Fibroblast of gingiva (primary cell): Measurements from ENCODE around the gene FLT4.

Experiments
- DNase-seq: peaks from one replicate; pipeline ENCODE4 v3.0.0-alpha.2; 2011; ENCODE audit warnings: low read depth

Gene FLT4

GRCh38 chr5:180626661-180627385 lies 22.6 kb downstream of the FLT4 start:
- DNase-seq: no peak

DNA sequence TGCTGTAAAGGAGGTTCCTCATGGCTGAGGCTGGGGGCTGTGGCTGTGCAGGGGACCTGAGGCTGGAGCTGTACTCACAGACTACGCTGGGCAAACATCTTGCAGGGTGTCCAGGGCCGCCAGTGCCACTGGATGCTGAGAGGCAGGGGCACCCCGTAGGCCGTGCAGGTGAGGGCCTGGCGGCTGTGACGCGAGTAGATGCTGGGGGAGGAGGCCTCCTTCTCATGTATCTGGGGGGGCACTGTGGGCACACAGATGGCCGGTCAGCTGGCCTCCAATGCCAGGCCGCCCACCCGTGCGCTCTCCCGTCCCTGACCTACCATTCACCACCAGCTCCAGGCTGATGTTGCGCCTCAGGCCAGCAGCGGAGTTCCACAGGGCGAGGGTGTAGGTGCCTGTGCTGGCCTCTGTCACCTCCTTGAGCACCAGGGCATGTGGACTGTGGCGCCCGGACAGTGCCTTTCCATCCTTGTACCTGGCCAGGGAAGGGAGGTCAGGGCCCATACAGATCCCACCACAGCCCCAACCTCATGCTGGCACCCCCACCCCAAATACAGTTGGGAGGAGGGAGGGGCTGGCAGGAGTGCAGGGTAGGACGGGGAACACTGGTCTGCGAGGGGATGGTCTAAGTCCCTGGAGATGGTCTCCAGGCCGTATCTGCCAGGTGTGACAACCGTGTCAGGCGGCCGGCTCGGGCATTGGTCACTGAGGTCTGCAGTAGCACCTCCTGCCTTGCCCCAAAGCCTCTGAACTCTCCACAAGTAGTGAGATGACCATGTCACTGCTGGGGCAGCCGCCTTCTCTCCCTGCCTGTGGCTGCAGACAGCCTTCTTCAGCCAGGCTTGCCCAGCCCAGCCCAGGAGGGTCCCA lies 23.4 kb downstream of the FLT4 start:
- no peak for DNase-seq

- no peak for DNase-seq
Observed at GRCh38 chr5:180625125-180625790, 24.1 kb downstream of the FLT4 start.

DNA sequence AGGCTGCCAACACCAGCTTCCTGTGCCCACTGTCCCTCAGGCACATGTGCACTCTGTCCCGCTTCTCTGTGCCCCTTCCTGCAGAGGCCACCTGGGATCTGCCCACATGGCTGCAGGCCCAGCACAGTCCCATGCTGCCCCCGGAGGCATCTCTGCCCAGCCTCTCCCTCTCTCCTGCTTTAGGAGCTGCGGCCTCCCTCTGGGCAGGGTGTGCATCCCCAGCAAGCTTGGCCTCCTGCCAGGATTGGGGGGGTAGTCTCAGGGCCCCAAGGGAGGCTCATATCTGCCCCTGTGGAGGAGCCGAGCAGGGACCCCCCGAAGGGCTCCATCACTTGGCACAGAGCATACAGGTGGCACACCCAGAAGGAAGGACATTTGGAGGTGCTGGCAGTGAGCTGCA lies 24.8 kb downstream of the FLT4 start:
- DNase-seq: no peak

GRCh38 chr5:180623844-180624243 lies 25.6 kb downstream of the FLT4 start:
- DNase-seq: no peak

DNA sequence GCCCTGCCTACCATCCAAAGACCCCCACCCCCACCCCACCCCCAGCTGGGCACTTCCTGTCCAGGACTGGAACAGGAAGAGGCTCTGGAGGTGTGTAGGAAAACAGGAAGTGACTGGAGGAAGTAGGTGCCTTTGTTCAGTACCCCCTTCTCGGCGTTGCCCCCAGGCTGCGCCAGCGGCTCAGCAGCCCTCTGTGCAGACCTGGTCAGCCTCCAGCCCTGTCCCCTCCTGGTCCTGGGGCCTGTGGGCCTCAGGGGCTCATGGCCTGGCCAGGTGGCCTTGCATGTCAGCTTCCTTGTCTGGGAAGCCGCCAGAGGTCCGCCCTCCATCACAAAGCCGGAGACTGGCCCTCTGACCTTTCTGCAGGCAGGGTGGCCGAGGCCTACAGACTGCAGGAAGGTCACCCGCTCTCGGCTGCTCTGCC lies 26.0 kb downstream of the FLT4 start:
- DNase-seq: no peak

DNA sequence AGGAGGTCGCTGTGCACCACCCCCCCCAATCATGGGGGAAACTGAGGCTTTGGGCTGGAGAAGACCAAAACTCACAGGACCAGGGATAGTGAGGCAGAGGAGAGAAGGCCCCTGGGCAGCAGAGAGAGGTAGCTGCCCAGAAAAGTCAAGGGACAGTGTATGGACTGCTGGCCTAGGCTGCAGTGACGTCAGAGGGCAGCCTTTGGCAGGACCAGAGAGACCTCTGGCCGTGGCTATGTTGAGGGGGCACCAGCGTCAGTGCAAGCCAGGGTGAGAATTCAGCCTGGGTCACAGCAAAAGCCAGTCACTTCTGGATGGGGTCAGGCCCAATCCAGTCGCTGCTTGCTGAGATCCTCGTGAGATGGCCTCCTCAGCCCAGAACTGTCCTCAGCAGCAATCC lies 26.5 kb downstream of the FLT4 start:
- DNase-seq: no peak

DNA sequence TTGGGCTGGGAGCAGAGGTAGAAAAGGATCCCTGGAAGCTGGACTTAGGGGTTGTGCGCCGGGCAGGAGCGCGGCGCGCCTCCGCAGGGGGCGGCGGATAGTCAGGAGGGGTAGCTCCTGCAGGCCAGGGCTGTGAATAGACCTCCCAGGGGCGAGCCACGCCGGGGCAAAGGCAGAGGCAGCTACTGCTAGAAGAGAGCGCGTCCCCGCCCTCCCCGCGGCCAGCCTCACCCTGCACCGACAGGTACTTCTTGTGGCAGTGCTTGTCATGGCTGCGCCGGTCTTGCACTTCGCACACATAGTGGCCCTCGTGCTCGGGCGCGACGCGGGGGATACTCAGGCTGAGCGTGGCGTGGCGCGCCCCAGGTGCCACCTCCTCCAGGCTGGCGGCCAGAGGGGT lies 28.1 kb downstream of the FLT4 start:
- no peak for DNase-seq

DNA sequence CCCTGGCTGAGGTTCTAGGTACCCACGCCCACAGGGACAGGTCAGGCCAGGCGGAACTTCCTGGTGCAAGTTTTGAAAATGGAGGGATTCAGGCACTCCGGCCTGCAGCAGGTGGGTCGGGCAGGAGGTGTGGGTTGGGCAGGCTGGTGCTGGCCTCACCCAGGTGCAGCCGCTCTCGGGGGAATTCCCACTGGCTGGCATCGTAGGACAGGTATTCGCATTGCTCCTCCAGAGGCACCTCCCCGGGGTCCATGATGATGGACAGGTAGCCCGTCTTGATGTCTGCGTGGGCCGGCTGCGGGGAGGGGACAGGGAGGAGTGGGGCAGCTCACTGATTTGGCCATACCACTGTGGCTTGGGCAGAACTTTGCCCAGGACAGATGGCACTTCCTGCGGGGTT lies 29.4 kb downstream of the FLT4 start:
- no peak for DNase-seq

DNA sequence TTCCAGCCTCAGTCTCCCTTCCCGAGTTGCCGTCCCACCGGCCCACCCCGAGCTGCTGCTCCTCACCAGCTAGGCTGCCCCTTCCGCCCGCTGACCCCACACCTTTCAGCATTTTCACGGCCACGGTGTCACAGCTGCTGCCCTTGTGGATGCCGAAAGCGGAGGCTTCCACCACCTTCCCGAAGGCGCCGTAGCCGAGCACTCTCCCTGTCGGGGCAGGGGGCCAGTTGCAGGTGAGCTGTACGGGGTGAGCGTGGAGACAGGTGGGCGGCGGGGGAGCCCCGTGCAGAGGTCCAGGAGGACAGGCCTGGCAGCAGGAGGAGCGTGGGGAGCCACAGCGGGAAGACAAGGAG lies 29.9 kb downstream of the FLT4 start:
- DNase-seq: no peak

GRCh38 chr5:180618829-180619562 lies 30.4 kb downstream of the FLT4 start:
- peak; percentile 18 for DNase-seq

DNA sequence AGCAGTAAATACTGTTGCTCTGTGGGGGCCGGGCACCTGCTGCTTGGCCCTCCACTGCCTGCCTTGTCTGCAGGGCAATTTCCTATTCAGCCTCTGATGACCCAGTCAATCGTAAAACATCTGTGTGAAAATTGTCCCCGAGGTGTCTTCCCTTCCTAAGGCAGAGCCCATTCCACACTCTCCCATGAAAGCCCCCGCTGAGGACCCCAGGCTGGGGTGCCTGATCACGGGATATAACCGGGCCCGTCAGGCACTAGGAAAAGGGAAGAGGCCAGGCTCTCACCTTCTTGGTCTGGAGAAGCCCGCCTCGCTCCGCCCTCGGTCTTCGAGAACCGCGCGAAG lies 30.9 kb downstream of the FLT4 start:
- no peak for DNase-seq

- DNase-seq: no peak
Observed at GRCh38 chr5:180613814-180614188, 35.6 kb downstream of the FLT4 start.

- DNase-seq: no peak
Observed at GRCh38 chr5:180613188-180613813, 36.1 kb downstream of the FLT4 start.

DNA sequence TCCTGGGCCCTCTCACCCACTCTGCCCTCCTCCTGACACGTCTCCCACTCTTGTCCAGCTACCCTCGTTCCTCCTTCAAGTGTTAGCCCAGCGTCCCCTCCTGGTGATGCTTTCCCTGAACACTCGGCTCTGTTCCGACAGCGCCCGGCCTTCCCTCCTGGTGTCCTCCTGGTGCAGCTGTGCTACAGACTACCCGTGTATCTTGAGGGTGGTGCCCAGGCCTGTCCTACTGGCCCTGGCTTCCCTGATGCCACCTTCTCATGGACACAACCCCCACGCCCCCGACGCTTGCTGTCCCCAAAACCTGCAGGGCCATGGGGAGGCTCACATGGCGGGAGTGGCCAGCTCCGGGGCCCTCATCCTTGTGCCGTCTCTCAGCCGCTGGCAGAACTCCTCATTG lies 36.7 kb downstream of the FLT4 start:
- no peak for DNase-seq

GRCh38 chr5:180611140-180611850 lies 38.1 kb downstream of the FLT4 start:
- no peak for DNase-seq

- DNase-seq: no peak
Observed at GRCh38 chr5:180609817-180610550, 39.4 kb downstream of the FLT4 start.

GRCh38 chr5:180609386-180609785 lies 40.0 kb downstream of the FLT4 start:
- DNase-seq: no peak

DNA sequence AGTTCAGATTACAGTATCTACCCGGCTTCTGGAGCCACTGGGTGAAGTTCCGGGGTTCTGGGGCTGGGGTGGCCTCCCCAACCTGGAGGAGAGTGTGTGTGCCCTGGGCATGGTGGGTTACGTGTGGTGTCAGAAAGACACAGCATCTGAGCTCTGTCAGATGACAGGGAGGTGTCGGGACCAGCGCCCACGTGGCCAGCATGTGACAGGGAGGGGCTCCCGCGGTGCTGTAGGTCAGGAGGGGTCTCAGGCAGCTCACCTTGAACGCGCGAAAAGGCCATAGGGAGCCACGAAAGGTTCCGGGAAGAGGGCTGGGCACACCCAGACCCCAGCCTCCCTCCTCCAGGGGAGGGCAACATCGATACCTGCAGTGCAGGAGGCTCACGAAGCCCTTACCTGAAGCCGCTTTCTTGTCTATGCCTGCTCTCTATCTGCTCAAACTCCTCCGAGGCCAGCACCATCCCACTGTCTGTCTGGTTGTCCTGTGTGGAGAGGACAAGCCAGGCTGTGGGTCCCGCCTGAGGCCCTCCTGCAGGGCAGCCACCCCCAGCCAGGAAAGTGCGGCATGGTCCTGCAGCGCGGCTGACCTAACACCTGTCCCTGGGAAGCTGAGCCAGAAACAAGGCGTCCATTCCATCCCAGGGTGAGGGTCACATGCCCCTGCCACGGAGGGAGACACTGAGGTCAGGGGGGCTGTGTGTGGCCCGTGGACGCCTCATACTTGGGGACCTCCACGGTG lies 40.7 kb downstream of the FLT4 start:
- no peak for DNase-seq
